Glomerular endothelial cell (primary cell): ENCODE measurements around the gene EBF4. TPM values are rescaled to one million over a fixed set of nuclear protein-coding genes. Genes with fewer than 3 reads are reported as not detected.
"Not testable (repeated sequence)": the region's sequence is repeated elsewhere in the genome, so short reads cannot be mapped to it uniquely, and the experiment has no call there.

ENCODE experiments used
- DNase-seq: peaks from one replicate; pipeline ENCODE4 v3.0.0-alpha.2; 2011; ENCODE audit warnings: low read depth, low spot score; ENCODE audit errors: extremely low read depth
- total RNA-seq: library from RNA; depleted of rRNA; stranded (reverse); fragments of >200 nt; gene quantifications from 2 replicates; pipeline ENCODE4 v1.2.3, GENCODE V29; 2015

The EBF4 gene
- total RNA-seq, 1 donor from 2014 or later, result 4.1 TPM

GRCh38 chr20:2755451-2756055 is 63.0 kb downstream of the EBF4 start:
- no peak for DNase-seq

GRCh38 chr20:2756056-2756611 is 63.6 kb downstream of the EBF4 start:
- no peak for DNase-seq

- no peak for DNase-seq
Observed at GRCh38 chr20:2757001-2757400, 64.4 kb downstream of the EBF4 start.

- no peak for DNase-seq
Observed at GRCh38 chr20:2757969-2758368, 65.4 kb downstream of the EBF4 start.

- DNase-seq, result no peak
Observed at GRCh38 chr20:2759143-2759542, 66.6 kb downstream of the EBF4 start.

- DNase-seq, result no peak
Observed at GRCh38 chr20:2759603-2760296, 67.2 kb downstream of the EBF4 start.

GRCh38 chr20:2760297-2760951 is 67.8 kb downstream of the EBF4 start:
- no peak for DNase-seq

- DNase-seq, result no peak
Observed at GRCh38 chr20:2760952-2761305, 68.3 kb downstream of the EBF4 start.

- no peak for DNase-seq
Observed at GRCh38 chr20:2761885-2762284, 69.3 kb downstream of the EBF4 start.

- no peak for DNase-seq
Observed at GRCh38 chr20:2762578-2763131, 70.1 kb downstream of the EBF4 start.

- no peak for DNase-seq
Observed at GRCh38 chr20:2763186-2763585, 70.6 kb downstream of the EBF4 start.

- DNase-seq, result no peak
Observed at GRCh38 chr20:2767768-2768631, 75.4 kb downstream of the EBF4 start.

GRCh38 chr20:2768632-2769015 is 76.0 kb downstream of the EBF4 start:
- no peak for DNase-seq

GRCh38 chr20:2770091-2770490 is 77.5 kb downstream of the EBF4 start:
- DNase-seq, result not testable (repeated sequence)

- peak; percentile 27 for DNase-seq
Observed at GRCh38 chr20:2771631-2772080, 79.1 kb downstream of the EBF4 start.

- DNase-seq, result no peak
Observed at GRCh38 chr20:2773812-2774211, 81.2 kb downstream of the EBF4 start.

- DNase-seq, result no peak
Observed at GRCh38 chr20:2775139-2775538, 82.6 kb downstream of the EBF4 start.

- DNase-seq, result no peak
Observed at GRCh38 chr20:2778602-2779321, 86.2 kb downstream of the EBF4 start.

- DNase-seq, result no peak
Observed at GRCh38 chr20:2780948-2781347, 88.4 kb downstream of the EBF4 start.
